ENCODE results near the gene ELAPOR1.

DNA sequence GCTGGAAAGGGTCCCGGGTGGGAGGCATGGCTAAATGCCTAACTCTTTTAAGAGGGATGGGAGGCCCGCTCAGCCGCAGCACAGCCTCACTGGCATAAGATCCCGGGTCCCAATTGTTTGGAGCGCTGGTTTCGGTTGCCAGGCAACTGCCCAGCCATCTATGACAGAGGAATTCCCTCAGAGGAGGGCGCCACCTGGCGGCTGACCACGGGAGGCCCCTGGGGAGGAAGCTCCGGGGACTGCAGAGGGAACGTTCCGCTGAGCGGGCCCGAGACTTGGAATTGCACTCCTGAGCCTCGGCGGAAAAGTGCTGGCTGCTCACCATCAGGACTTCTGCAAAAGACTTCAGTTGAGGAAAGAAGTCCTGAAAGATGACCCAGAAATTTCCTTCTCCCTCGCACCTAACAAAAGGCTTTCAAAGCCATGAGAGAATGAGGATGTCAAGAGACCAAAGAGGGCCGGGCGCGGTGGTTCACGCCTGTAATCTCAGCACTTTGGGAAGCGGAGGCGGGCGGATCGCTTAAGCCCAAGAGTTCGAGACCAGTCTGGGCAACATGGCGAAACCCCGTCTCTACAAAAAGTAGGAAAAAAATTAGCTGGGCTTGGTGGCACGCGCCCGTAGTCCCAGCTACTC lies 1.1 kb upstream of the ELAPOR1 start:
- TF ChIP-seq, protein P1, sequence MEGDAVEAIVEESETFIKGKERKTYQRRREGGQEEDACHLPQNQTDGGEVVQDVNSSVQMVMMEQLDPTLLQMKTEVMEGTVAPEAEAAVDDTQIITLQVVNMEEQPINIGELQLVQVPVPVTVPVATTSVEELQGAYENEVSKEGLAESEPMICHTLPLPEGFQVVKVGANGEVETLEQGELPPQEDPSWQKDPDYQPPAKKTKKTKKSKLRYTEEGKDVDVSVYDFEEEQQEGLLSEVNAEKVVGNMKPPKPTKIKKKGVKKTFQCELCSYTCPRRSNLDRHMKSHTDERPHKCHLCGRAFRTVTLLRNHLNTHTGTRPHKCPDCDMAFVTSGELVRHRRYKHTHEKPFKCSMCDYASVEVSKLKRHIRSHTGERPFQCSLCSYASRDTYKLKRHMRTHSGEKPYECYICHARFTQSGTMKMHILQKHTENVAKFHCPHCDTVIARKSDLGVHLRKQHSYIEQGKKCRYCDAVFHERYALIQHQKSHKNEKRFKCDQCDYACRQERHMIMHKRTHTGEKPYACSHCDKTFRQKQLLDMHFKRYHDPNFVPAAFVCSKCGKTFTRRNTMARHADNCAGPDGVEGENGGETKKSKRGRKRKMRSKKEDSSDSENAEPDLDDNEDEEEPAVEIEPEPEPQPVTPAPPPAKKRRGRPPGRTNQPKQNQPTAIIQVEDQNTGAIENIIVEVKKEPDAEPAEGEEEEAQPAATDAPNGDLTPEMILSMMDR (conservative IDR thresholded peaks at IDR 0.05; ENCODE audit: low read length): peak; percentile 95
- TF ChIP-seq EZH2phosphoT487 (IDR thresholded peaks at IDR 0.05; ENCODE audit: borderline replicate concordance, low read depth, low read length): no peak
